Ureter (tissue), 1 donor: ENCODE results near the gene CAMK2B. TPM values are rescaled to one million over a fixed set of nuclear protein-coding genes. Genes with fewer than 3 reads are reported as not detected.

ENCODE experiments used
- DNase-seq: peaks from one replicate; pipeline ENCODE4 v3.0.0-alpha.2; 2020; ENCODE audit warnings: low spot score
- total RNA-seq: library from RNA; stranded (reverse); gene quantifications from one replicate; pipeline ENCODE4 v1.2.4, GENCODE V29; 2023
- donor health status: DM: yes; HTN: yes; CAD: no.

The CAMK2B gene
- total RNA-seq, 1 donor from 2014 or later, result not detected

- no peak for DNase-seq
Observed at GRCh38 chr7:44232396-44232795, 93.0 kb downstream of the CAMK2B start.

DNA sequence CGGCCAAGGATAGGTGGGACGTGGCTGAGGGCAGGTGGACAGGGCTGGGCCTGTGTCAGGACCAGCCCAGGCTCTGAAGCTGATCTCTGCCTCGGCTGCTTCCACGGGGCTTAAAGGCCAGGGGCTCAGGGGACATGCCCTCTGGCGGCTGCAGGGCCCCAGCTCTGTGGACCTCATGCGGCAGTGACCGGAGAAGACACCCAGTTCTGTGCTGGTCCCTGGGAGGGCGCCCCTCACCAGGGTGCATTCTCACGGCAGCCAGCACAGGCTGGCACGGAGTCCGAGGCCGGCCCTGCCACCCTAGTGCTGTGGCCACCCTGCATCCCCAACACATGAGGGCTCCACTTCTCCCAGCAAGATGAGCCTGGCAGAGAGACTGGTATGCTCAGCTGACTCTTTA is 94.3 kb downstream of the CAMK2B start:
- DNase-seq, result no peak

- no peak for DNase-seq
Observed at GRCh38 chr7:44230286-44230685, 95.1 kb downstream of the CAMK2B start.

DNA sequence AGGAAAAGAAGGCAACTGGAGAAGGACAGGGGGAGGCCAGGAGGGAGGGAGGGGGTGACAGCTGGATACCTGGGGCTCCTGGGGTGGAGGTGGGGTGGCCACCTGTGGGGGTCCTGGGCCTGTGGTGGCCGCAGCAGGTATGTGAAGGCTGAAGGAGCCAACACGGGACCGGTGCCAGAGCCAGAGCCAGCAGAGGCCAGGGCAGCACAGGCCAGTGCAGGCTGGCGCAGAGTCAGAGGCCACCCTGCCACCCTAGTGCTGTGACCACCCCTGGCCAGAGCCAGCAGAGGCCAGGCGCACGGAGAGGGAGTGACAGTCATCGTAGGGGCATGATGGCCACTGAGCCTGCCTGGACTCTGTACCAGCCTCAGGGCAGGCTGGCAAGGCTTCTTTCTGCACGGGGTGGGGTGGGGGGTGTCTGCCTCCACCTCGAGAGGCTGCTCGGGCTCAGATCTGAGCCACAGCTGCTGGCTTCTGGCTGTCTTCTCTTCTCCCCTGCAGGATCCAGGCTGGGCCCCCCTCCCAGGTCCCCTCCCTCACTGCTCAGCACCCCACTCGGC is 95.8 kb downstream of the CAMK2B start:
- DNase-seq, result no peak

DNA sequence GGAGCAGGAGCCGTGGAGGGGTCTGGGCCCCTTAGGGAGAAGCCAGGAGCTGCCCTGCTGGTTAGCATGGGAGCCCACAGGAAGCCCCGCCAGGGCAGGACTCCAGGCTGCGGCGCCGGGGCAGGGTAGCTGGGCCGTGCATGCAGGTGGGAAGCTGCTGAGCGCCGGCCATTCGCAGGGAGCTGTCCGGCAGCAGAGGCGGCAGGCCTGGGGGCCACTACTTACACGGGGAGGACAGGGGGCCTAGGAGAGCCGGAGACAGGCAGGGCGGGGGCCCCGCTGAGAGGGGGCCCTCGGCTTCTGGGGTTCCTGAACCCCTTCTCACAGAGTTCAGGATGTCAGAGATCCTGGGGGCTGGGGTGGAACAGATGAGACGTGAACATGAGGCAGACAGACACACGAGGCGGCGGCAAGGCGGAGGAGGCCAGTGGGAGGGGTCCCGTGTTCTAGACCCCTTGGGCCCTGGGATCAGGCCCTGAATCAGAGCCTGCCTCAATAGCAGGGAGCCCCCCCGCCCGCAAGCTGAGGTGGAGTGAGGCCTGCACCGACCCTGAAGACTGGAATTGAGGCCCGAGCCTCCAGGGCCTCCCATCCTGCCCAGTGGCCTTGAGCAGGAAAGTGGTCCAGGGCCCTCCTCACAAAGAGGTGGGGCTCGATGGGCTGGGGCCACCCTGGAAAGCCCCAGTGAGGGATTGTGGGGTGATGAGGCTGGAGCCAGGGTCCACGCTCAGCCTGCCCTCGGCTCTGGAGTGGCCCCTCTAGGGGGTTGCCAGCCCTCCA is 96.6 kb downstream of the CAMK2B start:
- no peak for DNase-seq

DNA sequence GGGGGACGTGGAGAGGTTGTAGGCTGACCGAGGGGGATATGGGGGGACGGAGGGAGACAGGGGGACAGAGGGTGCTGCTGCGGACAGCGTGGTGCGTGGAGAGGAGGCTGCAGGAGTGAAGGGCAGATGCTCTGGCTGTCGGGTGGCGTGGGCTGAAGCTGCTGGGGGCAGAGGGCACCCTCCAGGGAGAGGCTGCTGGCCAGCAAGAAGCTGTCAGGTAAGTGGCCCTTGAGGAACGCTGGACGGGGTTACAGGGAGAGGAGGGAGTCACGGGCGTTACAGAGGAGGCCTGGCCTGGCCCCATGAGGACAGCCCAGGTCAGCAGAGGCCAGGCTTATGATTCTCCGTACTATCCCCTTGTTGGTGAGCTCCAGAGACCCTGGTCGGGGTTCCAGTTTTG is 97.5 kb downstream of the CAMK2B start:
- no peak for DNase-seq

- no peak for DNase-seq
Observed at GRCh38 chr7:44226396-44226753, 99.0 kb downstream of the CAMK2B start.

DNA sequence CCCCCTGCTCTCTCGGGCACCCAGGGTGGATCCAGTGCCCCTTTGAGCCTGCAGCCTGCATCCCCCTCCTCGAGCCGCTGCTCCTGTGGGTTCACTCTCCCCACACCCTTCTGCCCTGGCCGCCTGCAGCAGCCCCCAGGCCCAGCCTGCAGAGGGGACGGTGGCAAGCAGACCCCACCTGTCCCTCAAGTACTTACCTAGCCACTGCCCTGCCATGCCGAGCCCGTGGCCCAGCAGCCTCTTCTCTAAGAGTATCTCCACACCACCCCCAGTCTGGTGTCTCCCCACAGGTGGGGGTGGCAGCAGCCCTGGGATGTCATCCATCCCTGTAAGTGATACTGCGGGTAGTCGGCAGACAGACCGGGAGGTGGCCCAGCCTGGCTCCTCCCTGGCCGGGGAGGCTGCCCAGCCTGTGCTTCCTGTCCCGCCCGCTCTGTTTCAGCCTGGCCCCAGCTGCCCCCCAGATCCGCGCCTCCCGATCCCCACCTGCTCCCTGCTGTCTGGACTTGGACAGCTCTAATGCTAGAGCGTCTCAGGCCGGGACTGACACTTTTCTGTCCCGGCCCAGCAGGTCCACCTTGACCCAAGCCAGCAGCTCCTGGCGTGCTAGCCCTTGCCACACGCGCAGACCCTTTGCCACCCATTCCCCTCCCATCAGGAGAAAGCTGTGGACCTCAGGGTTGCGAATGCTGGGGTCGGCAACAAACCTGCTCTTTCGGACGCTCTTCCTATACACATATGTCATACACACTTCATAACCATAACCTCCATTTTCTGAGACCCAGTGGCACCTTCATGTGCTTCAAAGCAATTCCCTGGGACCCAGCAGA is 99.6 kb downstream of the CAMK2B start:
- no peak for DNase-seq

- DNase-seq, result no peak
Observed at GRCh38 chr7:44224974-44225565, 100.3 kb downstream of the CAMK2B start.

GRCh38 chr7:44224080-44224973 is 101.1 kb downstream of the CAMK2B start:
- DNase-seq, result no peak

GRCh38 chr7:44223362-44224079 is 101.9 kb downstream of the CAMK2B start:
- no peak for DNase-seq

DNA sequence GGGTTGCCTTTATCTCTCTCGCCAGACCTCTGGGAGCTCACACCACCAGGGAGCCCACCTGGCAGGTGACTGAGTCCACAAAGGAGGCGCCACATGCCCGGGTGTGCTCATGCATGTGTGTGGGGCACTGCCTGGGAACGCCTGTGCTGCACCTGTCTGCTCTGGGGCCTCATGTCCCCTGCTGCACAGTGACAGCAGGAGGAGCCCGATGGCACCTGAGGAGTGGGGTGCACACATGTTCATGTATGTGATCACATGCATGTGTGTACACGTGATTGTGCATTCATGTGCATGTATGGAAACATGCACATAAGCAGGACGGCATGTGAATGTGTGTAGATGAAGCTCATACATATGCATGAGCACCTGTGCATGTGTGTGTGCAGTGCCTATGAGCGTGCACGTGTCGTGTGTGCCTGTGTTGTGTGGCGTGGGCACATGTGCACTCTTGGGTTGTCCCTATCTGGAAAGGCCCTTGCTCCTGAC is 102.6 kb downstream of the CAMK2B start:
- no peak for DNase-seq

DNA sequence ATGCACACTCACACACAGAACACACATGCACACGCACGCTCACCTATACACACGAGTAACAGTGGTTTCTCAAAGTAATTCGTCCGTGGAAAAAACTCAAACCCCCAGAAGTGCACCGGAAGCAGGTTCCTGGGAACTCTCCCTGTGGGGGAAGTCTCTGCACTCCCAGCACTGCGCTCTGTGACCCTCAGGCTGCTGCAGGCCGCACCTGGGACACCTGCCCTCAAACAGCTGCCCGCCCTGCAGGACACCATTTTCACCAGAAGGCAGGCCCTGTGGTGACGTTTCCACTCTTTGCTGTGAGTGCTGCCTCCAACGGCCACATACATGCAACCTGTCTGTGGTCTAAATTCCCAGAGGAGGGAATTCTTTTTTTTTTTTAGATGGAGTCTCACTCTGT is 103.3 kb downstream of the CAMK2B start:
- DNase-seq, result no peak

GRCh38 chr7:44221231-44221791 is 104.1 kb downstream of the CAMK2B start:
- no peak for DNase-seq

GRCh38 chr7:44220358-44221112 is 104.9 kb downstream of the CAMK2B start:
- no peak for DNase-seq

DNA sequence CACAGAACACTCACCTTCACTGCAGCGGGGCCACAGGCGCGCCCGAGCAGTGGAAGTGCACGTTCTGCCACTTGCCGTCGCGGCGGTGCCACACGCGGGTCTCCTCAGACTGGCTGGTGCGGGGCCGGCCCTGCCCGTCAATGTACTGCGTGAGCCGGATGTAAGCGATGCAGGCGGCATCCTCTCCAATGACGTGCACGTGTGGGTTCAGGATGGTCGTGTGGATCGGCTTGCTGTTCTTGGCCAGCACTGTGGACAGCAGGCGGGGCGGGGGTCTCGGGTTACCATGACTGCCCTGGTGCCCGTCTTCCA is 105.4 kb downstream of the CAMK2B start:
- no peak for DNase-seq

DNA sequence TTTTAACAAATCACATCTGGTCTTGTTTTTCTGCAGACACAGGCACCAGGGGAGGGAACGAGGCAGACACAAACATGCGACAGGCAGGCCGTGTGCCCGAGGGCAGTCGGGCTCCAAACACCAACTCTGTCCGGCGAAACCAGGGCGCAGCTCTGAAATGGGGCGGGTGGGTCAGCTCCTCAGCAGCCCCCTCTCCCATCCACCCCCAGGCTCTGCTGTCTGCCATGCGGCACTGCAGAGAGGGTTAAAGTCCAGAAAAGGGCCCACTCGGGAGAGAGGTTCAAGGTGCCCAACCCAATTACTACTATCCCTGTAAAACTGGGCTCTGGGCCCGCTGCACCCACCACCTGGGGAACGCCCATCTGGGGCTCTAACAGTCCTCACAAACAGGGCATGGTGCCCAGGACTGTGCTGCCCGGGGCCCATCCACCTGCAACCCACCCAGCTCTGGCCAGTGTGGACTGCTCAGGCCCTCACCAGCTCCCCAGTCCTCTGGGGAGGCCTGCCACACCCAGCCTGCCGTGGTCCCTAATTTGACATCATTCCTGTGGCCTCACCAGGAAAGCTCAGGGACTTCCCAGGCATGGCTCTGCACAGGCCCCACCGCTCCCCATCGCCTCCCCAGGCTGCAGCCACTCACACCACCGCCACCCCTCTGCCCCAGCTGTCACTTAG is 105.9 kb downstream of the CAMK2B start:
- DNase-seq, result no peak

- no peak for DNase-seq
Observed at GRCh38 chr7:44218418-44219201, 106.8 kb downstream of the CAMK2B start.
